ENCODE data around the gene LRMDA. TPM values are rescaled to one million over a fixed set of nuclear protein-coding genes. Genes with fewer than 3 reads are reported as not detected.

Gene LRMDA
- total RNA-seq, 3 donors from 2014 or later (not counting 1 experiment from before 2014, with no cell fraction given): 1.4 to 2.4 (median 2.1) TPM

DNA sequence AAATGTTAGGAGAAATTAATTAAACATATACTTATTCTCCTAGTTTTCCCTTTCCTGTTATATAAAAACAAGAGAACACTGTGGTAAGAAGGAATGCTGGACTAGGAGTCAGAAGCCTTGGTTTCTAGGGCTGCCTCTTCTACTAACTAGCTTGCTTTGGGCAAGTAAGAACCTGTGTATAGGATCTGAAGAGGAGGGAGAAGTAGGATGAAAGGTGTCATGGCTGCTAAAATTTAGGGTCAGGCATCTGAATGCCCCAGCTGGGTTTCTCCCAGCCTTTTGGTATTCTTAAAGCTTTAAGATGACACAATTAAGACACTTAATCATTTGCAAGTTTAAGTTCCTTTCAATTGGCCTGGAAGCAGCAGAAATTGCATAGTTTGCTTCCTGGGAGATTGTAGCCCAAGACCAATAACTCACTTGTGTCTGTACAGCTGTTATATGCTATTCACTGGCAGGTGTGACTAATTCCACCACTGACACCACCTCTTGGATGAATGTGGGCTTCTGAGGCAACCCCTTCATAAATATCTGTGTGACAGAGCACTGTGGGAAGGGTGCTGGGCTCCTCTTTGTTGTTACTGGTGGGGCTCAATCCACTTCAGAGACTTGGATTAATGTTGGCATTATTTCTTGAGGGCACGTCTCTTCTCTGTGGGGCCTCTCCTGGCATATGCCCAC, 137.2 kb downstream of the LRMDA start:
- Mint-ChIP-seq H3K4me1 (no peaks in the 10 kb centered on the region), H3K27me3 (ENCODE audit: low read depth in 2 of 2) (no peaks in the 10 kb centered on the region), H3K27ac (no peak overlapping the region), H3K9me3 (peaks cover 4 to 8% of the 10 kb centered on the region in 2 donors), H3K4me3 (no peak overlapping the region), H3K36me3 (peaks cover 7% of the 10 kb centered on the region)
- 86% methylated on average over 1 of the region's 1 CpG for WGBS (ENCODE audit: insufficient coverage)
- no peak for DNase-seq
- Histone ChIP-seq H3K4me3 (ENCODE audit: low read length) (no peak overlapping the region), H3K27me3 (ENCODE audit: control insufficient read depth, insufficient read depth, low read length) (no peaks in the 10 kb centered on the region), H3K36me3 (ENCODE audit: control insufficient read depth, insufficient read depth, low read length) (no peaks in the 10 kb centered on the region), H3K9me3 (ENCODE audit: control insufficient read depth, insufficient read depth, low read length) (peaks cover 4% of the 10 kb centered on the region), H3K27ac (ENCODE audit: low read length) (no peak overlapping the region), H3K4me1 (ENCODE audit: control insufficient read depth, insufficient read depth, low read length) (no peaks in the 10 kb centered on the region)
- TF ChIP-seq, protein P1, sequence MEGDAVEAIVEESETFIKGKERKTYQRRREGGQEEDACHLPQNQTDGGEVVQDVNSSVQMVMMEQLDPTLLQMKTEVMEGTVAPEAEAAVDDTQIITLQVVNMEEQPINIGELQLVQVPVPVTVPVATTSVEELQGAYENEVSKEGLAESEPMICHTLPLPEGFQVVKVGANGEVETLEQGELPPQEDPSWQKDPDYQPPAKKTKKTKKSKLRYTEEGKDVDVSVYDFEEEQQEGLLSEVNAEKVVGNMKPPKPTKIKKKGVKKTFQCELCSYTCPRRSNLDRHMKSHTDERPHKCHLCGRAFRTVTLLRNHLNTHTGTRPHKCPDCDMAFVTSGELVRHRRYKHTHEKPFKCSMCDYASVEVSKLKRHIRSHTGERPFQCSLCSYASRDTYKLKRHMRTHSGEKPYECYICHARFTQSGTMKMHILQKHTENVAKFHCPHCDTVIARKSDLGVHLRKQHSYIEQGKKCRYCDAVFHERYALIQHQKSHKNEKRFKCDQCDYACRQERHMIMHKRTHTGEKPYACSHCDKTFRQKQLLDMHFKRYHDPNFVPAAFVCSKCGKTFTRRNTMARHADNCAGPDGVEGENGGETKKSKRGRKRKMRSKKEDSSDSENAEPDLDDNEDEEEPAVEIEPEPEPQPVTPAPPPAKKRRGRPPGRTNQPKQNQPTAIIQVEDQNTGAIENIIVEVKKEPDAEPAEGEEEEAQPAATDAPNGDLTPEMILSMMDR (IDR thresholded peaks at IDR 0.05): no peak
- ATAC-seq: no peak
- intact Hi-C loops (cut with micrococcal nuclease): no loop called here

DNA sequence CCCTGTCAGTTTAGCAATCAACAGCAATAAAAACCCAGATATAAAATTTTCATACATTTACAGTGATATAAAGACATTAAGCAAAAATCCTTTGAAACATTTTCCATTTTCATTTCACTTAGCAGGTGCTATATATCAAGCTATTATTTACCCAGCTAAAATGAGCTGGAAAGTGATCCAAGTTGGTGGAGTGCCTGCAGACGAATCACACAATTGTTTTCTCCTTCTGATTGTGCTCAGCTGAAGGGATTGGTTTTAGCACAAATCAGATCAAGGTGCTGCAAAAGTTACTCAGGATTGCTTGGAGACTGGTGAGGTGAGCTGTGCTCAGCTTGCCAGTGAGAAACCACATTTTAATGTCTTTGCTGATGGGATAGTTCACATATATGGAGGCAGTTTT, 138.1 kb downstream of the LRMDA start:
- TF ChIP-seq, protein P1 (IDR thresholded peaks at IDR 0.05): no peak
- DNase-seq: no peak
- Mint-ChIP-seq H3K4me1 (no peaks in the 10 kb centered on the region), H3K36me3 (peaks cover 8% of the 10 kb centered on the region), H3K9me3 (peaks cover 4 to 9% of the 10 kb centered on the region in 2 donors), H3K27ac (no peak overlapping the region), H3K4me3 (no peak overlapping the region), H3K27me3 (ENCODE audit: low read depth in 2 of 2) (no peaks in the 10 kb centered on the region)
- Histone ChIP-seq H3K4me3 (ENCODE audit: low read length) (no peak overlapping the region), H3K27me3 (ENCODE audit: control insufficient read depth, insufficient read depth, low read length) (no peaks in the 10 kb centered on the region), H3K36me3 (ENCODE audit: control insufficient read depth, insufficient read depth, low read length) (no peaks in the 10 kb centered on the region), H3K9me3 (ENCODE audit: control insufficient read depth, insufficient read depth, low read length) (peaks cover 4% of the 10 kb centered on the region), H3K27ac (ENCODE audit: low read length) (no peak overlapping the region), H3K4me1 (ENCODE audit: control insufficient read depth, insufficient read depth, low read length) (no peaks in the 10 kb centered on the region)
- ATAC-seq: no peak
- 63% methylated on average over 1 of the region's 1 CpG for WGBS (ENCODE audit: insufficient coverage)
- intact Hi-C loops (cut with micrococcal nuclease): no loop called here

DNA sequence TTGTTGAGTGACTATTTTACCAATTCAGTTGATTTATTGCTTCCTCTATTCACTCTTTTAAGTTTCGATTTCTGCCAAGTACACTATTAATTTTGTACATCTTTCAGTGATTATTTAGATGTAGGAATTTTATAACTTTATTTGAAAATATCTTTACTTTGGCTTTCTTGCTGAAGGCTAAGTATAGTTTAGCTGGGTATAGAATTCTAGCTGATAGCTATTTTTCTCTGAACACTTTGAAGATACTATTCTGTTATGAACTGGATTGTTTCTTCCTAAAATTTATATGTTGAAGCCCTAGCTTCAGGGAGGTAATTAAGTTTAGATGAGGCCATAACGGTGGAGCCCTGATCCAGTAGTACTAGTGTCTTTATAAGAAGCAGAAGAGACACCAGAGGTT, 141.1 kb downstream of the LRMDA start:
- H3K27me3 Mint-ChIP-seq (ENCODE audit: low read depth in 2 of 2): peaks cover 0 to 3% of the 10 kb centered on the region in 2 donors
- H3K4me3 Mint-ChIP-seq: no peak overlapping the region
- no peaks in the 10 kb centered on the region for H3K36me3 ChIP-seq (ENCODE audit: control insufficient read depth, insufficient read depth, low read length)
- H3K4me1 Mint-ChIP-seq: no peaks in the 10 kb centered on the region
- peaks cover 11% of the 10 kb centered on the region for H3K9me3 ChIP-seq (ENCODE audit: control insufficient read depth, insufficient read depth, low read length)
- no peaks in the 10 kb centered on the region for H3K4me1 ChIP-seq (ENCODE audit: control insufficient read depth, insufficient read depth, low read length)
- peaks cover 15% of the 10 kb centered on the region for H3K36me3 Mint-ChIP-seq
- TF ChIP-seq, protein P1 (IDR thresholded peaks at IDR 0.05): no peak
- H3K27ac ChIP-seq (ENCODE audit: low read length): no peak overlapping the region
- H3K27ac Mint-ChIP-seq: no peak overlapping the region
- peaks cover 10 to 13% of the 10 kb centered on the region in 2 donors for H3K9me3 Mint-ChIP-seq
- H3K4me3 ChIP-seq (ENCODE audit: low read length): no peak overlapping the region
- H3K27me3 ChIP-seq (ENCODE audit: control insufficient read depth, insufficient read depth, low read length): no peaks in the 10 kb centered on the region
- intact Hi-C loops (cut with micrococcal nuclease): no loop called here
- 100% methylated on average over 1 of the region's 2 CpGs for WGBS (ENCODE audit: insufficient coverage)
- ATAC-seq (no peak), DNase-seq (no peak)

GRCh38 chr10:75575940-75576339, 144.5 kb downstream of the LRMDA start:
- intact Hi-C loops (cut with micrococcal nuclease): no loop called here
- peaks cover 15% of the 10 kb centered on the region for H3K36me3 Mint-ChIP-seq
- no peak overlapping the region for H3K4me3 Mint-ChIP-seq
- H3K4me1 ChIP-seq (ENCODE audit: control insufficient read depth, insufficient read depth, low read length): no peaks in the 10 kb centered on the region
- WGBS (ENCODE audit: insufficient coverage): 81% methylated on average over 4 of the region's 4 CpGs
- TF ChIP-seq, protein P1 (IDR thresholded peaks at IDR 0.05): no peak
- H3K27me3 Mint-ChIP-seq (ENCODE audit: low read depth in 2 of 2): peaks cover 0 to 6% of the 10 kb centered on the region in 2 donors
- no peak for DNase-seq
- ATAC-seq: no peak
- H3K4me3 ChIP-seq (ENCODE audit: low read length): no peak overlapping the region
- H3K36me3 ChIP-seq (ENCODE audit: control insufficient read depth, insufficient read depth, low read length): no peaks in the 10 kb centered on the region
- H3K9me3 ChIP-seq (ENCODE audit: control insufficient read depth, insufficient read depth, low read length): peaks cover 11% of the 10 kb centered on the region
- H3K9me3 Mint-ChIP-seq: peaks cover 14 to 17% of the 10 kb centered on the region in 2 donors
- H3K27me3 ChIP-seq (ENCODE audit: control insufficient read depth, insufficient read depth, low read length): no peaks in the 10 kb centered on the region
- H3K27ac Mint-ChIP-seq: no peak overlapping the region
- no peak overlapping the region for H3K27ac ChIP-seq (ENCODE audit: low read length)
- H3K4me1 Mint-ChIP-seq: no peaks in the 10 kb centered on the region

Measured in natural killer cell (primary cell).